OCI-LY3 (cell line): Measurements from ENCODE around the gene MLLT11.

Source experiments
- EZH2phosphoT487 ChIP-seq: fragments of 200-600 bp; shearing (Covaris generic); IDR thresholded peaks from 2 replicates; pipeline ENCODE4 v1.6.1; 2018; ENCODE audit warnings: antibody characterized with exemption, mixed run types, low read depth
- TF ChIP-seq, protein P1 (sequence below): fragments of 200-600, 300-600 bp; sonication (generic); IDR thresholded peaks from 2 replicates; pipeline ENCODE4 v1.5.1; 2014; ENCODE audit warnings: antibody characterized with exemption, low read length, low read depth

DNA sequence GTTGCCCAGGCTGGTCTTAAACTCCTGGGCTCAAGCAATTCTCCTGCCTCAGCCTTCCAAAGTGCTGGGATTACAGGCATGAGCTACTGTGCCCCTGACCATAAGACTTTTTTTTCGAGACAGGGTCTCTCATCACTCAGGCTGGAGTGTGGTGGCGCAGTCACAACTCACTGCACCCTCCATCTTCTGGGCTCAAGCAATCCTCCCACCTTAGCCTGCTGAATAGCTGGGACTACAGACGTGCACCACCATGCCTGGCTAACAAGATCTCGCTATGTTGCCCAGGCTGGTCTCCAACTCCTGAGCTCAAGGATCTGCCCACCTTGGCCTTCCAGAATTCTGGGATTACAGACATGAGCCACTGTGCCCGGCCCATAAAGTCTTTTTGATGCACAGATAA, 10.7 kb upstream of the MLLT11 start:
- TF ChIP-seq, protein P1, sequence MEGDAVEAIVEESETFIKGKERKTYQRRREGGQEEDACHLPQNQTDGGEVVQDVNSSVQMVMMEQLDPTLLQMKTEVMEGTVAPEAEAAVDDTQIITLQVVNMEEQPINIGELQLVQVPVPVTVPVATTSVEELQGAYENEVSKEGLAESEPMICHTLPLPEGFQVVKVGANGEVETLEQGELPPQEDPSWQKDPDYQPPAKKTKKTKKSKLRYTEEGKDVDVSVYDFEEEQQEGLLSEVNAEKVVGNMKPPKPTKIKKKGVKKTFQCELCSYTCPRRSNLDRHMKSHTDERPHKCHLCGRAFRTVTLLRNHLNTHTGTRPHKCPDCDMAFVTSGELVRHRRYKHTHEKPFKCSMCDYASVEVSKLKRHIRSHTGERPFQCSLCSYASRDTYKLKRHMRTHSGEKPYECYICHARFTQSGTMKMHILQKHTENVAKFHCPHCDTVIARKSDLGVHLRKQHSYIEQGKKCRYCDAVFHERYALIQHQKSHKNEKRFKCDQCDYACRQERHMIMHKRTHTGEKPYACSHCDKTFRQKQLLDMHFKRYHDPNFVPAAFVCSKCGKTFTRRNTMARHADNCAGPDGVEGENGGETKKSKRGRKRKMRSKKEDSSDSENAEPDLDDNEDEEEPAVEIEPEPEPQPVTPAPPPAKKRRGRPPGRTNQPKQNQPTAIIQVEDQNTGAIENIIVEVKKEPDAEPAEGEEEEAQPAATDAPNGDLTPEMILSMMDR, result no peak
- no peak for TF ChIP-seq EZH2phosphoT487
